ENCODE results near the gene CFAP61.

CFAP61 gene

GRCh38 chr20:20225325-20226043 lies 173.2 kb downstream of the CFAP61 start:
- no peak for DNase-seq (ENCODE audit: low read depth)
- no peak for TF ChIP-seq CTCF (IDR thresholded peaks at IDR 0.05; ENCODE audit: low read length, missing control alignments)
- no peak overlapping the region for H3K4me3 ChIP-seq (replicated peaks; ENCODE audit: low read depth, low read length)

- TF ChIP-seq CTCF (IDR thresholded peaks at IDR 0.05; ENCODE audit: low read length, missing control alignments): no peak
- no peak overlapping the region for H3K4me3 ChIP-seq (replicated peaks; ENCODE audit: low read depth, low read length)
- DNase-seq (ENCODE audit: low read depth): no peak
Measured at GRCh38 chr20:20226554-20226953, 174.2 kb downstream of the CFAP61 start.

- no peak for DNase-seq (ENCODE audit: low read depth)
- H3K4me3 ChIP-seq (replicated peaks; ENCODE audit: low read depth, low read length): no peak overlapping the region
- TF ChIP-seq CTCF (IDR thresholded peaks at IDR 0.05; ENCODE audit: low read length, missing control alignments): no peak
Measured at GRCh38 chr20:20227013-20227571, 174.8 kb downstream of the CFAP61 start.

- no peak for TF ChIP-seq CTCF (IDR thresholded peaks at IDR 0.05; ENCODE audit: low read length, missing control alignments)
- DNase-seq (ENCODE audit: low read depth): no peak
- H3K4me3 ChIP-seq (replicated peaks; ENCODE audit: low read depth, low read length): no peak overlapping the region
Measured at GRCh38 chr20:20228351-20228750, 176.0 kb downstream of the CFAP61 start.

- no peak for TF ChIP-seq CTCF (IDR thresholded peaks at IDR 0.05; ENCODE audit: low read length, missing control alignments)
- no peak overlapping the region for H3K4me3 ChIP-seq (replicated peaks; ENCODE audit: low read depth, low read length)
- DNase-seq (ENCODE audit: low read depth): no peak
Measured at GRCh38 chr20:20229595-20229994, 177.3 kb downstream of the CFAP61 start.

- no peak for TF ChIP-seq CTCF (IDR thresholded peaks at IDR 0.05; ENCODE audit: low read length, missing control alignments)
- H3K4me3 ChIP-seq (replicated peaks; ENCODE audit: low read depth, low read length): no peak overlapping the region
- no peak for DNase-seq (ENCODE audit: low read depth)
Measured at GRCh38 chr20:20230741-20231140, 178.4 kb downstream of the CFAP61 start.

All from fibroblast of pulmonary artery (primary cell).